Measurements from ENCODE around the gene ING2. TPM values are rescaled to one million over a fixed set of nuclear protein-coding genes. Genes with fewer than 3 reads are reported as not detected.

The ING2 gene
- total RNA-seq, 2 donors from 2014 or later = 3.0 to 7.9 TPM

DNA sequence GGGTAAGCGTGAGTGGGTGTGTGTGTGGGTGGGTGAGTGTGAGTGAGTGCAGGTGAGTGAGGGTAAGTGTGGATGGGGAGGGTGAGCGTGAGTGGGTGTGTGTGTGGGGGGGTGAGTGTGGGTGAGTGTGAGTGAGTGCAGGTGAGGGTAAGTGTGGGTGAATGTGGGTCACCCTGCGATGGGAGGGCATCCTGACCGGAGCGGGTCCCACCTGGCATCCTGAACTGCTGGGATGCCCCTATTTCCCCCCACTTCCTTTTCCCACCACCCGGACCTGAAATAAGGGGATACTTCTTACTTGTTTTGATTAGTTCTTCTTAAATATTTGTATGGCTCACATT is 49.5 kb downstream of the ING2 start:
- H3K9me3 ChIP-seq = no peaks in the 10 kb centered on the region
- TF ChIP-seq, protein P1, sequence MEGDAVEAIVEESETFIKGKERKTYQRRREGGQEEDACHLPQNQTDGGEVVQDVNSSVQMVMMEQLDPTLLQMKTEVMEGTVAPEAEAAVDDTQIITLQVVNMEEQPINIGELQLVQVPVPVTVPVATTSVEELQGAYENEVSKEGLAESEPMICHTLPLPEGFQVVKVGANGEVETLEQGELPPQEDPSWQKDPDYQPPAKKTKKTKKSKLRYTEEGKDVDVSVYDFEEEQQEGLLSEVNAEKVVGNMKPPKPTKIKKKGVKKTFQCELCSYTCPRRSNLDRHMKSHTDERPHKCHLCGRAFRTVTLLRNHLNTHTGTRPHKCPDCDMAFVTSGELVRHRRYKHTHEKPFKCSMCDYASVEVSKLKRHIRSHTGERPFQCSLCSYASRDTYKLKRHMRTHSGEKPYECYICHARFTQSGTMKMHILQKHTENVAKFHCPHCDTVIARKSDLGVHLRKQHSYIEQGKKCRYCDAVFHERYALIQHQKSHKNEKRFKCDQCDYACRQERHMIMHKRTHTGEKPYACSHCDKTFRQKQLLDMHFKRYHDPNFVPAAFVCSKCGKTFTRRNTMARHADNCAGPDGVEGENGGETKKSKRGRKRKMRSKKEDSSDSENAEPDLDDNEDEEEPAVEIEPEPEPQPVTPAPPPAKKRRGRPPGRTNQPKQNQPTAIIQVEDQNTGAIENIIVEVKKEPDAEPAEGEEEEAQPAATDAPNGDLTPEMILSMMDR (IDR thresholded peaks at IDR 0.05) = no peak
- no peak for ATAC-seq (ENCODE audit: insufficient number of reproducible peaks, low FRiP score, low read depth)

DNA sequence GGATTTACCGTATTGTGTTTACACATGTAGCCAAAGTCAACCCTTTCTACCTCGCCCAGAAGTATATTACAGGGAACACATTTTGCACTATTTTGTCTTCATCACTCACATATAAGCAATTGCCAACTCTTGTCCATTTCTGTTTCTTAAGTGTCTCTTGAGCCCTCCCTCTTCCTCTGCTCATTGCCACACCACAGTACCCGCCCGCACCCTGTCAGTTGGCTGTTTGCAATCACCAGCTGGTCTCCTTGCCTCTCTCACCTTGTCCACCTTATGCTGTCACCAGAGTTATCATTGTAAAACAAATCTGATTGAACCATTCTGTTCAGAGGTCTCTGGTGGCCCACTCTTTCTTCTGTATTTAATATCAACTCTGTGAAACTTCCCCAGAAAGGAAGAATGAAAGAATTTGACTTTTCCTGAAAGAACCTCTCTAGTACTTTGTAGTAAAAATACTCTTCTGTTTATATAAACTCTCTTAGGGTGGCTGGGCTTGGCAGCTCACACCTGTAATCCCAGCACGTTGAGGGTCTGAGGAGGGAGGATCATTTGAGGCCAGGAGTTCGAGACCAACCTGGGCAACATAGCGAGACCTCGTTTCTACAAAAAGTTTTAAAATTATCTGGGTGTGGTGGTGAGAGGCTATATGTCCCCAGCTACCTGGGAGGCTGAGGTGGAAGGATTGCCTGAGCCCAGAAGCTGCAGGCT is 50.2 kb downstream of the ING2 start:
- ATAC-seq (ENCODE audit: insufficient number of reproducible peaks, low FRiP score, low read depth) (no peak), DNase-seq (ENCODE audit: low spot score) (no peak)

More for the DNA sequence above, 49.5 kb downstream of the ING2 start:
- H3K4me1 ChIP-seq (ENCODE audit: control insufficient read depth in 1 of 2, low read depth in 2 of 2) = peaks cover 0 to 14% of the 10 kb centered on the region in 2 donors
- H3K4me3 ChIP-seq = no peak overlapping the region
- H3K27ac ChIP-seq = no peak overlapping the region
- no peak for DNase-seq (ENCODE audit: low spot score)
- H3K27me3 ChIP-seq (replicated peaks; ENCODE audit: insufficient read depth) = no peaks in the 10 kb centered on the region
- no peaks in the 10 kb centered on the region for H3K36me3 ChIP-seq

DNA sequence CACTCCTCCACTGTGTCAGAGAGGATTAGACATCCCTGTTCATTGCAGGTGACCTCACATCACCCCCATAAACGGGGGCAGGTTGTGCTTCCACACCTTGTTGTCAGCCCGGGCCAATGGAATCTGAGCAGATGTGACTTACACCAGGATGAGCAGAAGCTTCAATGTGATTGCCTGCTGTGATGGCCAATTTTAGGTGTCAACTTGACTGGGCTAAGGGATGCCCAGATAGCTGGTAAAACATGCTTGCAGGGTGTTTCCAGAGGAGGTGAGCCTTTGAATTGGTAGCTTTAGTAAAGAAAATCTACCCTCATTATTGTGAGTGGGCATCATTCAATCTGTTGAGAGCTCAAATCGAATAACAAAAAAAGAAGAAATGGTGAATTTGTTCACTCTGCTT is 52.1 kb downstream of the ING2 start:
- DNase-seq (ENCODE audit: low spot score) (no peak), ATAC-seq (ENCODE audit: insufficient number of reproducible peaks, low FRiP score, low read depth) (no peak)
- Histone ChIP-seq H3K27me3 (replicated peaks; ENCODE audit: insufficient read depth) (no peaks in the 10 kb centered on the region), H3K4me1 (ENCODE audit: control insufficient read depth in 1 of 2, low read depth in 2 of 2) (no peaks in the 10 kb centered on the region), H3K9me3 (no peaks in the 10 kb centered on the region), H3K27ac (no peak overlapping the region), H3K4me3 (no peak overlapping the region), H3K36me3 (no peaks in the 10 kb centered on the region)
- TF ChIP-seq, protein P1 (IDR thresholded peaks at IDR 0.05) = no peak

More for the DNA sequence above, 50.2 kb downstream of the ING2 start:
- Histone ChIP-seq H3K4me3 (no peak overlapping the region), H3K9me3 (no peaks in the 10 kb centered on the region), H3K27me3 (replicated peaks; ENCODE audit: insufficient read depth) (no peaks in the 10 kb centered on the region), H3K36me3 (no peaks in the 10 kb centered on the region), H3K27ac (no peak overlapping the region), H3K4me1 (ENCODE audit: control insufficient read depth in 1 of 2, low read depth in 2 of 2) (peaks cover 0 to 14% of the 10 kb centered on the region in 2 donors)
- TF ChIP-seq, protein P1 (IDR thresholded peaks at IDR 0.05) = no peak

DNA sequence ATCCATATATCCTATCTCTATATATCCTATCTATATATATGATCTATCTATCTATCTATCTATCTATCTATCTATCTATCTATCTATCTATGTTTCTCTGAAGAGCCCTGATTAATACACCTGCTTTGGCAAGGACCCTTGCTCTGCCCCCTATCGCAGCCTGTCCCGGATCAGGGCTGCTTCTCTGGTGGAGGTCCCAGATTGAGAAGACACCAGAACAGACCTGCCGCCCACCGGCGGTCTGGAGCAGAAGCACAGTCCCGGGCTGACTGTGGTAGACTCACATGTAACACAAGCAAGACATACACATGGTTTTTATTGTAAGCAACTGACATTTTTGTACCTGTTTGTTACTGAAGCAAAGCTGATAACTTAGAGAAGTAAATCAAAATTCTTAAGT is 52.8 kb downstream of the ING2 start:
- no peaks in the 10 kb centered on the region for H3K9me3 ChIP-seq
- H3K27me3 ChIP-seq (replicated peaks; ENCODE audit: insufficient read depth) = no peaks in the 10 kb centered on the region
- H3K4me3 ChIP-seq = no peak overlapping the region
- ATAC-seq (ENCODE audit: insufficient number of reproducible peaks, low FRiP score, low read depth) (no peak), DNase-seq (ENCODE audit: low spot score) (no peak)
- no peaks in the 10 kb centered on the region for H3K36me3 ChIP-seq
- TF ChIP-seq, protein P1 (IDR thresholded peaks at IDR 0.05) = no peak
- no peak overlapping the region for H3K27ac ChIP-seq
- H3K4me1 ChIP-seq (ENCODE audit: control insufficient read depth in 1 of 2, low read depth in 2 of 2) = no peaks in the 10 kb centered on the region

DNA sequence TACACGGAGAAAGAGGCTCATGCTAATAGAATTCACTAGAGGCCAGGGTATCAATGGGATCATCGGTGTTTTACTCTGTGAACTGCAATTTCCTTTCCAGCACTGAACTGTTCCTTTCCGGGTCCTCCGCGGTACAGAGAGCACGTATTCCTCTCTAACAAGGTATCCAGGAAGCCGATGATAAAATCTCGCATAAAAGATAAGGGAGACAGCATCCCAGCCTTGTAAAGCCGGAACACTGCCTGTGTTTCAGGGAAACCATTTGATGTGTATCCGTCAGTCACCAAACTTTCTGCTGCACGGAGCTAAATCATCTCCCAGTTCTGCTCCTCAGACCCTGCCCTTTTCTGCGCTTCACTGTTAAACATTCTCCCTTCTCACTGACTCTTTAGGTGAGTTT is 54.0 kb downstream of the ING2 start:
- no peaks in the 10 kb centered on the region for H3K36me3 ChIP-seq
- H3K4me3 ChIP-seq = no peak overlapping the region
- no peaks in the 10 kb centered on the region for H3K27me3 ChIP-seq (replicated peaks; ENCODE audit: insufficient read depth)
- no peaks in the 10 kb centered on the region for H3K4me1 ChIP-seq (ENCODE audit: control insufficient read depth in 1 of 2, low read depth in 2 of 2)
- no peaks in the 10 kb centered on the region for H3K9me3 ChIP-seq
- no peak for DNase-seq (ENCODE audit: low spot score)
- no peak overlapping the region for H3K27ac ChIP-seq
- TF ChIP-seq, protein P1 (IDR thresholded peaks at IDR 0.05) = no peak
- no peak for ATAC-seq (ENCODE audit: insufficient number of reproducible peaks, low FRiP score, low read depth)
